NOMO-1 treated with DMSO at 0.1 percent for 48 hours (cell line): Measurements from ENCODE around the gene SEC14L6.
"Not testable (repeated sequence)": the region's sequence is repeated elsewhere in the genome, so short reads cannot be mapped to it uniquely, and the experiment has no call there.

Experiments used
- DNase-seq: peaks from one replicate; lab custom pipeline; 2025; ENCODE audit not compliant: unreplicated experiment; lab: John Stamatoyannopoulos, UW

The SEC14L6 gene

DNA sequence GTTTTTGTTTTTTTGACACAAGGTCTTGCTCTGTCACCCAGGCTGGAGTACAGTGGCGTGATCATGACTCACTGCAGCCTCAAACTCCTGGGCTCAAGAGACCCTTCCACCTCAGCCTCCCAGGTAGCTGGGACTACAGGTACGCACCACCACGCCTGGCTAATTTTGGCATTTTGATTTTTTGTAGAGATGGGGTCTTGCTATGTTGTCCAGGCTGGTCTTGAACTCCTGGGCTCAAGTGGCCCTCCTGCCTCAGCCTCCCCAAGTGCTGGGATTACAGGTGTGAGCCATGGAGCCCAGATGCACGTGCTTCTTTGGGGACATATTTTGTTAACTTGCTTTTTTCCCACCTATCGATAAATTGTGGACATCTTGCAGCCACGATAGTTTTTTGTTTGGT lies 20.7 kb upstream of the SEC14L6 start:
- not testable (repeated sequence) for DNase-seq

DNA sequence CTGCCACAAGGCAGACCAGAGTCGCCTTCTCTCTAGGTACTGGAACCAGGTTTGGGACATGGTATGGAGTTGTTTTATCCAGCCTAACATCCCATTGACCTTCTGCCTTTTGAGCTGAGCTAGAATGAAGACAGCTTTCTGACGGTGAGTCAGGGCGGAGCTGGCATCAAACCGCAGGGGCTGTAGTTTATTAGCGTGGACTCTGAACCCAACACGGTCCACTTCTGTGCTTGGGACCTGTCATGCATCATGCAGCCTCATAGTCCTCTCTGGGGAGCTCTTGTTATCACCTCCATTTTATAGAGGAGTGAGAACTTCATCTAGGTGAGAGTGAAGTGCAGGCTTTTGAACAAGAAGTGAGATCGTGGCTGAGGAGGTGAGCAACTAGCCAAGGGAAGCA lies 19.6 kb upstream of the SEC14L6 start:
- no peak for DNase-seq

DNA sequence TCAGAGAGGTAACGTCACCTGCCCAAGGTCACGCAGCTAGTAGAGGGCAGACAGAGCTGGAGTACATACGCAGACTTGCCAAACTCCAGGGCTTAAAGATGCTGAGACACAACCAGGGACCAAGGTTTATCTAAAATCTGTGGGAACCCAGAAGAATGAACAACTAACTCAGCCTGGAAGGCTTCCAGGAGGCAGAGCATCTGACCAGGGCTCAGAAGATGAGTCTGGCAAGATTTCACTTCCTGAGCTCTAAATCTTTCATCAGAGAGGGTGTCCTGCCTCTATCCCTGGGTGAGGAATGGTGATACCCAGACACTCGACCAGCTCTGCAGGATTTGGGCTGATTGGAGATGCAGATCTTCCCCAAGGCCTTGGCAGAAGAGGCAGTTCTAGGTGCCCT lies 18.8 kb upstream of the SEC14L6 start:
- DNase-seq: no peak

- no peak for DNase-seq
Measured at GRCh38 chr22:30564761-30565119, 18.2 kb upstream of the SEC14L6 start.

DNA sequence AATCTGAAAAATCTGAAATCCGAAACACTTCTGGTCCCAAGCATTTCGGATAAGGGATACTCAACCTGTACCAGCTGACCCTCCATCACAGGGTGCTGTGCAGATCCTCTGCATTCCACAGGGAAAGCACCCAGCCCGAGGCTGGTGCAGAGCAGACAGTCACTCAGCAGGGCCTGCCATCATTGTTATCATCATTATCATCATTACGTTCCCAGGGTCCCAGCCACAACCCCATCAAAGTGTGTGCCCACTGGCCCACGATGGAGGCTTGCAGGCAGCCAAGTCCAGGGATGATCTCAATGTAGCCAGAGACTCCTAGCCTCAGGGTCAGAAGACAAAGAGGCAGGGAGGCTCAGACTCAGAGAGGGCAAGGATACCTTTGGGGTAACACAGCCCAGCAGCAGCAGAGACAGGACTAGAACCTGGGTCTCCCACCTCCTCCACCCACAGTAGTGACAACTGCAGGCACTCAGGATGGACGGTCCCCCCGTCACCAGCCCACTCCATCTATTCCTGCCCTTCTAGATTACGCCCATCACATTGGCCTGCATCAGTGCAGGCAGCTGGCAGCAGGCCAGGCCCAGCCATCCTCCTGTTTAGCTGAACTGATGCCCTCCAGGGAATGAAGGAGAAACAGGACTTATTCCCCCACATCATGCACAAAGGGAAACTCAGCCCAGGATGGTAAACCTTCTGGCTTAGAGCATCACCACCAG lies 17.7 kb upstream of the SEC14L6 start:
- DNase-seq: no peak

GRCh38 chr22:30562366-30562765 lies 15.8 kb upstream of the SEC14L6 start:
- no peak for DNase-seq

DNA sequence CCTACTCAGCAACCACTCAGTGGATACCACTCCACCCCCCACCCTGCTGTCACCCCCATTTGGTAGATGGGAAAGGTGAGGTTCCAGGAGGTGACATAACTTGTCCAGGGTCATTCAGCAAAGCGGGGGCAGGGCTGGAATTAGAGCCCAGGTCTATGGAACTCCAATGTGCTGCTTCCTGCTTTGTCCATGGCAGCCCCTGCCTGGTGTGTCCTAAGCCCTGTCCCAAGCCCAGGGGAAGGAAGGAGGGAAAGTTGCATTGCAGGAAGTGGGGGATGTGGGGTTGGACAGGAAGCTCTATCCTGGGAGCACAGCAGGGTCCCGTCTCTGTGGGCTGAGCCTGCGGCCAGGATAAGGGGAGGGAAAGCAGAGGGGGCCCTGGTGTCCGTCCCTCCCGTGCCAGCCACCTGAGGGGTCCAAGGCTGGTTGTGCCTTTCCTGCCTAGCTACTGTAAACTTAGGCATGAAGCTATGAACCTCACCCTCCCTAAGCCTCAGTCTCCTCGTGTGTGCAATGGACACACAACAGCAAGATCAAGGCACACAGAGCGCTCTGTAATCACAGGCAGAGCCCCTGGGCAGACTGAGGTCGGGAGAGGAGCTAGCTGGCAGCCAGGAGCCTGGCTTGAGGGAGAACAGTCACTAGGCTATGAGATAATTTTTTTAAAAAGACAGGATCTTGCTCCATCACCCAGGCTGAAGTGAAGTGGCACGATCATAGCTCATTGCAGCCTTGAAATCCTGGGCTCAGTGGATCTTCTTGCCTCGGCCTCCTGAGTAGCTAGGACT lies 15.1 kb upstream of the SEC14L6 start:
- no peak for DNase-seq

GRCh38 chr22:30560643-30561202 lies 14.2 kb upstream of the SEC14L6 start:
- DNase-seq: not testable (repeated sequence)

DNA sequence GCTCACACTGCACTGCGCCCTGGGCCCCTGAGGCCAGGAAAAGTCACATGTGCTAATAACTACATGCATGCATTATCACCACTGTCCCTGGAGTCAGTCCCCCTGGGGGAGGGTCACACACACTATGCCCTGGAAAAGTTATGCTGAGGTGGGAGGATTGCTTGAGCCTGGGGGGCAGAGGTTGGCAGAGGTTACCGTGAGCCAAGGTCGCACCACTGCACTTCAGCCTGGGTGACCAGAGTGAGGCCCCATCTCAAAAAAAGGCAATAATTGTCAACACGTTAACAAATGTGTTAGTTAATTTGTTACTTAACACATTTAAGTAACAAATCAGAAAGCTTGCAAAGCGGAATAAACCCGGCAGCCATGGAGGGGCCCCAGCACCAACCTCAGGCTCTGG lies 13.3 kb upstream of the SEC14L6 start:
- DNase-seq: no peak

GRCh38 chr22:30557243-30557642 lies 10.7 kb upstream of the SEC14L6 start:
- DNase-seq: no peak

DNA sequence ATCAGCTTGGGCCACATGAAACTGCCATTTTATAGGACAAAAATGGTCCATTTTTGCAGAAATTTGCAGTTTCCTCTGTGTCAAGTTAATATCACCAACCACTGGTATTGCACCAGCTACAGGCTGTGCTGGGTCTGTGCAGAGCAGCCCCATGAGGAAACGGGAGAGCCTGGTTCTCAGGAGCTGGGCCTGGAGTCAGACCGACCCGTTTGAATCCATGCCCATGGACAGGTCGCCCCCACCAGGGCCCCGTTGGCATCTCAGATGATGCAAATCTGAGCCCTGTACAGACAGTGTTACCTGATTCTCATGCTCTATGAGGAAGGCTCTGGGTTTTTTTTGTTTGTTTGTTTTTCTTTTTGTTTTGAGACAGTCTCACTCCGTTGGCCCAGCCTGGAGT lies 9.8 kb upstream of the SEC14L6 start:
- no peak for DNase-seq

- no peak for DNase-seq
Measured at GRCh38 chr22:30555282-30556210, 9.0 kb upstream of the SEC14L6 start.

GRCh38 chr22:30553971-30554370 lies 7.4 kb upstream of the SEC14L6 start:
- no peak for DNase-seq

DNA sequence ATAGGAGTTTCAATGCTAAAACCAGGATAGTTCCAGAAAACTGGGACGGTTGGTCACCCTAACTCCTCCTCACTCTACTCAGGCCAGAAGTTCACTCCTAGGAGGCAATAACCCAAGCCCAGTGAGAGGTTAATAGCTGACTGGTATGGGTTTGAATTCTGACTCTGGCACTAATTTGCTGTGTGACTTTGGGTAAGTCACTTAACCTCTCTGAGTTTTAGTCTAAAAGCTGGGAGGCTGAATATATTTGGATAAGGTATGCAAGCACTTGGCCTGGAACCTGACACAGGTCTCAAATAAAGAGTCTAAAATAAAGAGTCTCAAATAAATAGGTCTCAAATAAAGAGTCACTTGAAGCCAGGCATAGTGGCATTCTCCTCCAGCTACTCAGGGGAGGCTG lies 6.2 kb upstream of the SEC14L6 start:
- DNase-seq: no peak

GRCh38 chr22:30551813-30552212 lies 5.3 kb upstream of the SEC14L6 start:
- not testable (repeated sequence) for DNase-seq

- no peak for DNase-seq
Measured at GRCh38 chr22:30547188-30547587, 647 bp upstream of the SEC14L6 start.

GRCh38 chr22:30542811-30543188 lies 3.7 kb downstream of the SEC14L6 start:
- no peak for DNase-seq

DNA sequence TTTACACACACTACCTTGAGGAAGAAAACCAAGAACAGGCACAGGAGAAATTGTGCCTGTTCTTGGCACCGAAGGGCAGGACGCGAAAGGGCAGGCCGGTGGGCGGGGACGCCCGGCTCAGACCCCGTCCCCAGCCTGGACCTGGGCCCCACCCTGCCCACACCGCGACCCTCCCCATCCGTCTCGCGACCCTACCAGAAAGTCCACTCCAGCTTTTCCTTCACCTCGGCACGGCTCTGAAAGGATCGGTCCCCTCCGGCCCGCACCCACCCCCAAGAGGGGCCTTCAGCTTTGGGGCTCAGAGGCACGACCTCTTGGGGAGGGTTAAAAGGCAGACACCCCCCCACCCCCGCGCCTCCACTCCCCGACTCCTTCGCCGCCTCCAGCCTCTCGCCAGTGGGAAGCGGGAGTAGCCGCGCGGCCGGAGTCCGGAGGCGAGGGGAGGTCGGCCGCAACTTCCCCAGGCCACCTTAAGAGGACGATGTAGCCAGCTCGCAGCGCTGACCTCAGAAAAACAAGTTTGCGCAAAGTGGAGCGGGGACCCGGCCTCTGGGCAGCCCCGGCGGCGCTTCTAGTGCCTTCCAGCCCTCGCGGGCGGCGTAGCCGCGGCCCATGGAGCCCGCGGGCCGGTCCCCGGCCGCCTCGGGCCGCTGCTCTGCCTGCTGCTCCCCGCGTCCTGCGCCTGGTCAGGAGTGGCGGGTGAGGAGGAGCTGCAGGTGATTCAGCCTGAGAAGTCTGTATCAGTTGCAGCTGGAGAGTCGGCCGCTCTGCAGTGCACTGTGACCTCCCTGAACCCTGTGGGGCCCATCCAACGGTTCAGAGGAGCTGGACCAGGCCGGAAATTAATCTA lies 4.4 kb downstream of the SEC14L6 start:
- no peak for DNase-seq

DNA sequence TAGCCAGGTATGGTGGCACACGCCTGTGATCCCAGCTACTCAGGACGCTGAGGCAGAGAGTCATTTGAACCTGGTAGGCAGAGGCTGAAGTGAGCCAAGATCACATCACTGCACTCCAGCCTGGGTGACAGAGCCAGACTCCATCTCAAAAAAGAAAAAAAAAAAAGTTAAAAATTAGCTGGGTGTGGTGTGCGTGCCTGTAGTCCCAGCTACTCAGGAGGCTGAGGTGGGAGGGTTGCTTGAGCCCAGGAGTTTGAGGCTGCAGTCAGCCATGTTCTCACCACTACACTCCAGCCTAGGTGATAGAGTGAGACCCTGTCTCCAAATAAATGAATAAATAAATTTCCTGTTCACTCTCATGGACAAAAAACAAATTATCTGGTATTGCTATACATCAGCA lies 5.0 kb downstream of the SEC14L6 start:
- DNase-seq: not testable (repeated sequence)

- DNase-seq: no peak
Measured at GRCh38 chr22:30539368-30539767, 7.2 kb downstream of the SEC14L6 start.
